ENCODE measurements around the gene MACROH2A1. TPM values are rescaled to one million over a fixed set of nuclear protein-coding genes. Genes with fewer than 3 reads are reported as not detected.

Gene MACROH2A1
- total RNA-seq, 2 experiments from 2014 or later: 159 to 161 TPM

DNA sequence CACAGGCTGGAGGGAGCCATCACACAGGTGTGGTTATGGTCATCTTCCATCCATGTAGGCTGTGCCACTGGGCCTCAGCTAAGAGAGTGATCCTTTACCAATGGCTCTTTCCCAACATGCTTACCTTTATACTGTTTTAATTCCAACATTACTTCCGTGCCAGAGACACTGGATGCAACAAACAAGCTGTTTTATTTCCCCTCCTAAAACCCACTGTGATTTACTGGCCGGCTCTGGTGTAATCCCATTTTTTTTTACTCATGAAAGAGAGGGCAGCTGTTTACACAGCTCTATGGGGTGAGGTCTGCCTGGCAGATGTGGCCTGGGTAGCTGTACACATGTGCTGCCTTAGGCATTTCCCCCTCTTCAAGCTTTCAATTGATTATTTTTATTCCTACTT is 58.5 kb downstream of the MACROH2A1 start:
- intact Hi-C loops (cut with micrococcal nuclease): no loop called here
- POLR2A ChIA-PET: no interaction called here
- H3K4me1 Mint-ChIP-seq (ENCODE audit: low read depth): no peaks in the 10 kb centered on the region
- H3K4me3 Mint-ChIP-seq: no peak overlapping the region
- no peaks in the 10 kb centered on the region for H3K27me3 Mint-ChIP-seq
- H3K9me3 Mint-ChIP-seq: no peaks in the 10 kb centered on the region
- no peak overlapping the region for H3K27ac Mint-ChIP-seq
- CTCF ChIA-PET: interaction anchor here (1.7 kb wide), 1 partner anchor 85 kb away, joined by 5 read pairs; no protein-coding TSS in a partner anchor
- peaks cover 34% of the 10 kb centered on the region for H3K36me3 Mint-ChIP-seq
- no peak for DNase-seq

DNA sequence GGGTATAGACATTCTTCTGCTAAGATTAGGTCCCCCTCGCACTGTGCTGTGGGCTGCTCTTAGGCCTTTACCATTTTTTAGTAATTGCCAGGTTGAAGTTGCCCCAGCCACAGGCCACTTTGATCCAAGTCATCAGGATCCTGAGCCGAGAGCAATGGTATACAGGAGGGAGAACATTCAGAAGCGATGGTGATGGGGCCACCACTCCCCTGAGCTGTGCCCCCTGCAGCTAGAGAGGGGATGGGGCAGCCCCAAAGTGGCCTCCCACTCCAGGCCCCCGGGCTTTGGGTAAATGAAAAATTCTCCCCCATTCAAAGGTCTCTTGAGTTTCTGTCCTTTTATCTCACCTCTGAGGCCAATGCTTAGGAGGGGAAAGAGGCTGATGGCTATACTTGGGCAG is 59.4 kb downstream of the MACROH2A1 start:
- DNase-seq: no peak
- POLR2A ChIA-PET: no interaction called here
- CTCF ChIA-PET: interaction anchor here (1.1 to 1.7 kb wide), 2 partner anchors 86 to 227 kb away, joined by 3 to 5 read pairs; no protein-coding TSS in a partner anchor

DNA sequence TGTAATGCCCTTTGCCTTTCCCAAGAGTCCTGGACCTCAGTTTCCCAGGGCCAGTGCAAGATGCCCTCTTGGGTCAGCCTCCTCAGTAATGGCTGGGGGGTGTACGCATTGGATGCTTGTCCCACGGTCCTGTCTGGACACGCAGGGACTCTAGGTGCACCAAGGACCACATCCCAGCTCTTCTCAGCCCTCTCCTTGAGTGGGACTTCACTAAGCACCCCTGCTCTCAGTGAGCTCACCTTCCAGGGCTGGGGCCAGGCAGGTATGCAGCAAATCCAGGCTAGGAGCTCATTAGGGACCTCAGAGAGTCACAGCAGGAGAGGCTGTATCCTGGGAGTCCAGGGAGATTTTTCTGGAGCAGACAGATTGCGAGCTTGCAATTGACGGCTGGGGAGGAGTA is 59.8 kb downstream of the MACROH2A1 start:
- no peaks in the 10 kb centered on the region for H3K9me3 Mint-ChIP-seq
- peaks cover 32% of the 10 kb centered on the region for H3K36me3 Mint-ChIP-seq
- no peaks in the 10 kb centered on the region for H3K27me3 Mint-ChIP-seq
- CTCF ChIA-PET: interaction anchor here (1.1 to 1.7 kb wide), 2 partner anchors 87 to 227 kb away, joined by 3 to 5 read pairs; no protein-coding TSS in a partner anchor
- no peak overlapping the region for H3K4me3 Mint-ChIP-seq
- no peak overlapping the region for H3K27ac Mint-ChIP-seq
- DNase-seq: no peak
- intact Hi-C loops (cut with micrococcal nuclease): no loop called here
- H3K4me1 Mint-ChIP-seq (ENCODE audit: low read depth): no peaks in the 10 kb centered on the region
- POLR2A ChIA-PET: no interaction called here

More for the DNA sequence above, 59.4 kb downstream of the MACROH2A1 start:
- Mint-ChIP-seq H3K9me3 (no peaks in the 10 kb centered on the region), H3K36me3 (peaks cover 29% of the 10 kb centered on the region), H3K27me3 (no peaks in the 10 kb centered on the region), H3K27ac (no peak overlapping the region), H3K4me1 (ENCODE audit: low read depth) (no peaks in the 10 kb centered on the region), H3K4me3 (no peak overlapping the region)
- intact Hi-C loops (cut with micrococcal nuclease): no loop called here

DNA sequence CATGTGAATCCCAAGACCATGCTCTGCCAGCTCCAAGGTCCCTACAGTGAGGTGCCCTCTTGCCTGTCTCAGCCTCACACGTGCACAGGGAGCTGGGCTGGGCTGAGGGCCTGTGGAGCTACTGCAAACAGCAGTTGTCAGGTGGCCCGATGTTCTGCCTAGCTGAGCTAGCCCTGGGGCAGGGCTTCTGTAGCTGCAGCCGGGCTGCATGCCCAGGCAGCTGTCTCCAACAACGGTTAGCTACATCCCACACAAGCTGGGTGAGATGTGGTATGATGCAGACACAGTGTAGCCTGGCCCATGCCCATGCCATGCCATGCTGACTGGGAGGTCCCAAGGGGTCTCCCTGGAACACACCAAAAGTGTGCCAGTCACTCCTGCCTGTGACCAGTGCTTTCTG is 62.0 kb downstream of the MACROH2A1 start:
- peaks cover 31% of the 10 kb centered on the region for H3K36me3 Mint-ChIP-seq
- no peak overlapping the region for H3K27ac Mint-ChIP-seq
- ChIA-PET CTCF (interaction anchor here (1.7 kb wide), 1 partner anchor 146 kb away, joined by 5 read pairs; no protein-coding TSS in a partner anchor), POLR2A (no interaction called here)
- DNase-seq: no peak
- no peaks in the 10 kb centered on the region for H3K27me3 Mint-ChIP-seq
- no peaks in the 10 kb centered on the region for H3K9me3 Mint-ChIP-seq
- H3K4me3 Mint-ChIP-seq: no peak overlapping the region
- intact Hi-C loops (cut with micrococcal nuclease): no loop called here
- H3K4me1 Mint-ChIP-seq (ENCODE audit: low read depth): no peaks in the 10 kb centered on the region

DNA sequence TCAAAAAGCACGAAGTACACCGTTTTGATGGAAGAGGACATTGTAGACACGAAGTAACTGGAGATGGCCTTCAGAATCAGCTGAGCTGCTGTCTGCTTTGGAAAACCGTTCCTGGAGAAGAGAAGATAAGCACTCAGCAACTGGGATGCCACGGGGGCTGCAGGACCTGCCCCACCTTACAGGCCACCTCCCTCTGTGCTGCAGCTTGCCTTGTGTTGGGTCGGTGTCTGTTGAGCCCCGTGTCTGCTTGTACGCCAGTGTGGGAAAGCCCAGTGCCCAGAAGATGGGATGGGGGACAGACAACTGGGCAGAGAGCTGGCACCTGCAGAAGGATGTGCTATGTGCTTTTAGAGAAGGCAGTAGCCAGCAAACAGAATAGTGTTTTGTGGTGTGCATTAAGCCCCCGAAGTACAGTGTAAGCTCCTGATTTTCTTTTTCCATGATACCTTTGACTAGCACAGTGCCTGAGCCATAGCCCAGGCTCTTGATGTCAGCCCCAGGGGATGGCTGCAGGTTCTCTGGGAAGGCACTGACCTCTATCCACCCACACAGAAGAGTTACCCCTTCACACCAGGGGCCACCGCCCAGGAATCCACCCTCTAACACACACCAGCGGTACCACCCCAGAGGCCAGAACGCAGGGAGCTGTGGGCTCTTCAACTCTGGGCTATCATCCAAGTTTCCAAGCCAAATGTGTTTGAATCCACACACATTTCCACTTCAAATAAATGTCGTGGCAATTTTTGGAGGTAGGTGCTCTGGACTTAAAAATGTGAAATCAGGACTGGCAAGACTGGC is 63.8 kb downstream of the MACROH2A1 start:
- POLR2A ChIA-PET: no interaction called here
- H3K27me3 Mint-ChIP-seq: no peaks in the 10 kb centered on the region
- peak overlapping the region; percentile 13 for H3K27ac Mint-ChIP-seq
- CTCF ChIA-PET: interaction anchor here (1.2 to 1.7 kb wide), 2 partner anchors 12 to 144 kb away, joined by 3 to 5 read pairs; no protein-coding TSS in a partner anchor
- peaks cover 26% of the 10 kb centered on the region for H3K36me3 Mint-ChIP-seq
- H3K4me3 Mint-ChIP-seq: no peak overlapping the region
- H3K9me3 Mint-ChIP-seq: no peaks in the 10 kb centered on the region
- intact Hi-C loops (cut with micrococcal nuclease): no loop called here
- no peak for DNase-seq
- no peaks in the 10 kb centered on the region for H3K4me1 Mint-ChIP-seq (ENCODE audit: low read depth)

DNA sequence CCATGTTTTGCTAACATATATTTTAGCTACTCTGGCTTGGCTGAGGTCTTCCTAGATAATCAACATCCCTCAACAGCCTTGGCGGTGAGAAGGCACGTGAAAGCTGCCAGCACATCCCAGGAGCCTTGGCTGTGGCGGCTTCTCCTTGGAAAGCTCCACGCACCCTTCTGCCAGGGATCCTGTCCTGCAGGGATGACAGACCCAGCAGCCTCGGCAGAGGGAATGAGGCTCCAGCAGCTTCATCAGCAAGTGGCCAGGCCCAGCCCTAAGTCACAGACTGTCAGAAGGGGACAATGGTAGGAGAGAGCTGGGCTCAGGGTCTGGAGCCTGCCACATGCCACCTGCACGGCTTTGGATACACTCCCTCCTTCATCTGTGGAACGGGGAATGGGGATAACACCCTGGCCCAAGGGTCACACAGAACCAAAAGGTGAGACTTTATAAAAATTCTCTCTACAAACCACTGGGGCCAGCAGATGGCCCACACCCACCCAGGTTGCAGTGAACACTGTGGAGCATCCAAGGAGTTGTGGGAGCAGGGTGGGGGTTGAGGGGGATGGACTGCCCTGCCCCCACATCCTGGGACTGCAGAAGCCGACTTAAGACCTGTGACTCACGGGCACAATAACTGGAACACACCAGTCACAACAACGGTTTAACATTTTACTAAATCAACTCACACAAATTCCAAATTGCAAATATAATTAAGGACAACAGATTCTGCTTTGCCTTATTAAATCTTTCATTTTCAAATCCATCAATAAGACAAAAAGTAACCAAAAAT is 65.1 kb downstream of the MACROH2A1 start:
- H3K27me3 Mint-ChIP-seq: no peaks in the 10 kb centered on the region
- H3K9me3 Mint-ChIP-seq: no peaks in the 10 kb centered on the region
- POLR2A ChIA-PET: interaction anchor here (0.5 kb wide), 1 partner anchor 92 kb away, joined by 3 read pairs; no protein-coding TSS in a partner anchor
- no peak overlapping the region for H3K4me3 Mint-ChIP-seq
- intact Hi-C loops (cut with micrococcal nuclease): no loop called here
- CTCF ChIA-PET: no interaction called here
- H3K4me1 Mint-ChIP-seq (ENCODE audit: low read depth): no peaks in the 10 kb centered on the region
- DNase-seq: no peak
- H3K27ac Mint-ChIP-seq: peak overlapping the region; percentile 21
- peaks cover 22% of the 10 kb centered on the region for H3K36me3 Mint-ChIP-seq

DNA sequence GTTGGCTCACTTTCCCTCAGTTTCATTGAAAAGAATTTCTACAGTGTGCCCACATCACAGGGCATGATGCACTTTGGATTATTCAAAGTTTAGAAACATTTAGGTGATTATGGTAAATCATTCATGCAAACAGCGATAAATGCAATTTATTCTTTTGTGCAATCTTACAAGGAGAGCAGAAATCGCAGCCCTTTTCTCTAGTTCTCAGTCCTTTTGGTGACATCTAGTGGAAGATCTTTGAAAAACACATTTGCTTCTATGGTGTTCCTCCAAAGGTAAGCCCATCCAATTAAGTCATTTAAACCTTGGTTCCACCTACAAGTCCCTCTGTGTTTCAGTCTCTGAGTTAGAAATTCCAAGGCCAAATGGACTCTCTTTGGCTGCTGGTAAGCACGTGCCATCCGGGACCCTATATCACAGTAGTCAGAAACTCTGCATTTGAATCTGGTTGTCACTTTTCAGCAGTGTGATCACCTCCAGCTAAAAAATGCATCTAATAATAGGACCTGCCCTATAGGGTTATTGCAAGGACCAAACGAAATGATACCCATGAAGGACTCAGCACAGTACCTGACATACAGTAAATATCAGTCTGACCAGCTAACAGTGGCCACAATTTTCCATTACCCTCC is 66.4 kb downstream of the MACROH2A1 start:
- intact Hi-C loops (cut with micrococcal nuclease): no loop called here
- no peak overlapping the region for H3K27ac Mint-ChIP-seq
- H3K4me3 Mint-ChIP-seq: no peak overlapping the region
- H3K9me3 Mint-ChIP-seq: no peaks in the 10 kb centered on the region
- peaks cover 22% of the 10 kb centered on the region for H3K36me3 Mint-ChIP-seq
- DNase-seq: no peak
- POLR2A ChIA-PET: no interaction called here
- no peaks in the 10 kb centered on the region for H3K4me1 Mint-ChIP-seq (ENCODE audit: low read depth)
- CTCF ChIA-PET: no interaction called here
- no peaks in the 10 kb centered on the region for H3K27me3 Mint-ChIP-seq

DNA sequence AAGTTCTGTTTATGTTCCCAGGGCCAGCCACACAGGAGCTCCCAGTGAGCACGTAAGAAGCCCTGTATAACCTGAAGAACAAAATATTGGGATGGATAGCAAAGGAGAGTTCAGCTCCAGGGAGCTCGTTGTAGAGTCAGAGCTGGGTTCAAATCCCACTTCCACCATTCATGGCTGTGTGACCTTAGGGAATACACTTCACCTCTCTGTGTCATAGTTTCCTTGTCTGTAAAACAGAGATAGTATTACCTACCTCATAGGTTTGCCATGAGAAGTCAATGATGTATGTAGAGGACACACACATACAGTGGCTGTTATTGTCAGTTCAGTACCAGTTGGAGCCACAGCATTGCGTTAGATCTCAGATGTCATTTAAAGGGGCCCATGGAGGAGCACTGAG is 67.4 kb downstream of the MACROH2A1 start:
- Mint-ChIP-seq H3K4me1 (ENCODE audit: low read depth) (no peaks in the 10 kb centered on the region), H3K4me3 (no peak overlapping the region), H3K27ac (no peak overlapping the region), H3K36me3 (peaks cover 20% of the 10 kb centered on the region), H3K27me3 (no peaks in the 10 kb centered on the region), H3K9me3 (no peaks in the 10 kb centered on the region)
- intact Hi-C loops (cut with micrococcal nuclease): no loop called here
- DNase-seq: no peak
- CTCF ChIA-PET: no interaction called here
- POLR2A ChIA-PET: no interaction called here

DNA sequence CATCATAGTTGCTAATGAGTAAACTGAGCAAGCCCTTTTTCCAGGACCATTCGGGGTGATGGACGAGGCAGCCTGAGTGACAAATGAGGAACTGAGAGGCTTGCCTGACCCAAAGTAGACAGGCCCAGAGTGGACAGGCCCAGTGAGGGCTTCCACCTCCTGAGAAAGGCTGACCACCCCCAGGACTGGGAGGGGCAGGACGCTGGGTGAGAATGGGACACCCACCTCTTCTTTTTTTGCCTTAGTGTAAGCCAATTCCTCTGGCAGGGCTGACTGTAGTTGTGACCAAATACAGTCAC is 68.3 kb downstream of the MACROH2A1 start:
- Mint-ChIP-seq H3K4me3 (no peak overlapping the region), H3K27ac (no peak overlapping the region), H3K36me3 (peaks cover 17% of the 10 kb centered on the region), H3K27me3 (no peaks in the 10 kb centered on the region), H3K4me1 (ENCODE audit: low read depth) (peaks cover under 1% of the 10 kb centered on the region), H3K9me3 (no peaks in the 10 kb centered on the region)
- intact Hi-C loops (cut with micrococcal nuclease): no loop called here
- no peak for DNase-seq
- POLR2A ChIA-PET: no interaction called here
- CTCF ChIA-PET: no interaction called here

DNA sequence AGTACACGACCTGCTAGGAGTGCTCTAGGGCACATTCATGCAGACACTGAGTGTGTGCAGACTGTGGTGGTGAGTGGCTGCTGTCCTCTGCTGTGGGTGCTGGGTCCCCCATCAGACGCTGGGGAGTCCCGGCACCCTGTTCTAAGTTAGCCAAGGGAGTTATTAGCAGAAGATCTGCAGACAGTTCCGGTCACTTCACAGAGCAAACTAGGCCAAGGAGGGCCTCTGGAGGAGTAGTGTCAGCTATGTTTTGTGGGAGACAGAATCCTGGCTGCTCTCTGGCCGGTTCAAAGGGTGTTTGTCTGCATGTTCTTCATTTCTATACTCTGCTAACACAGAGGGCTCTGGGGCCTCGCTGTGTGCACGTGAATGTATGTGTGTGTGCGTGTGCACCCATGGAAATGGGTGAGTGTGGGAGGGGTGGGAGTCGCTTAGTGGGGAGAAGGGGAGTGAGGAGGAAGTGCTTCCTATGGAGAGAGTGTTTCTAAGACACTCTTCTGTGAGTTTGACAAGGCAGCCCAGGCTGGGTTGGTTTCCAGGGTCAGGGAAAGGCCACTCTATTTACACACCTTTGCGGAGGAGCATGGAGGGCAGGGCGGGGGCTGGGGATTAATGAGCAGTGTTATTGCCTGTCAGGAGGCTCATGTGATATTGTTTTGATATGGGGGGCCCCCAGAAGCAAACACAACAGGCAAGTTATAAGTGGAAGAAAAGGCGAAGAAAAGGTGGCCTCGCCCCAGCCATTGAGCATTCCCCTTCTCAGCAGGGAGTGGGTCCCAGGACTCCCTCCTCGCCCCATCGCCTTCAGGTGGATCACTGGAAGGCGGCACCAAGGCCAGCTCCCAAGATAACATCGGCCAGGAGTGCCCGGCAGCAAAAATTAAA is 68.9 kb downstream of the MACROH2A1 start:
- H3K36me3 Mint-ChIP-seq: peaks cover 17% of the 10 kb centered on the region
- intact Hi-C loops (cut with micrococcal nuclease): no loop called here
- POLR2A ChIA-PET: no interaction called here
- no peaks in the 10 kb centered on the region for H3K9me3 Mint-ChIP-seq
- H3K4me1 Mint-ChIP-seq (ENCODE audit: low read depth): peaks cover 6% of the 10 kb centered on the region
- H3K27ac Mint-ChIP-seq: no peak overlapping the region
- no peak for DNase-seq
- H3K4me3 Mint-ChIP-seq: no peak overlapping the region
- H3K27me3 Mint-ChIP-seq: no peaks in the 10 kb centered on the region
- CTCF ChIA-PET: no interaction called here

DNA sequence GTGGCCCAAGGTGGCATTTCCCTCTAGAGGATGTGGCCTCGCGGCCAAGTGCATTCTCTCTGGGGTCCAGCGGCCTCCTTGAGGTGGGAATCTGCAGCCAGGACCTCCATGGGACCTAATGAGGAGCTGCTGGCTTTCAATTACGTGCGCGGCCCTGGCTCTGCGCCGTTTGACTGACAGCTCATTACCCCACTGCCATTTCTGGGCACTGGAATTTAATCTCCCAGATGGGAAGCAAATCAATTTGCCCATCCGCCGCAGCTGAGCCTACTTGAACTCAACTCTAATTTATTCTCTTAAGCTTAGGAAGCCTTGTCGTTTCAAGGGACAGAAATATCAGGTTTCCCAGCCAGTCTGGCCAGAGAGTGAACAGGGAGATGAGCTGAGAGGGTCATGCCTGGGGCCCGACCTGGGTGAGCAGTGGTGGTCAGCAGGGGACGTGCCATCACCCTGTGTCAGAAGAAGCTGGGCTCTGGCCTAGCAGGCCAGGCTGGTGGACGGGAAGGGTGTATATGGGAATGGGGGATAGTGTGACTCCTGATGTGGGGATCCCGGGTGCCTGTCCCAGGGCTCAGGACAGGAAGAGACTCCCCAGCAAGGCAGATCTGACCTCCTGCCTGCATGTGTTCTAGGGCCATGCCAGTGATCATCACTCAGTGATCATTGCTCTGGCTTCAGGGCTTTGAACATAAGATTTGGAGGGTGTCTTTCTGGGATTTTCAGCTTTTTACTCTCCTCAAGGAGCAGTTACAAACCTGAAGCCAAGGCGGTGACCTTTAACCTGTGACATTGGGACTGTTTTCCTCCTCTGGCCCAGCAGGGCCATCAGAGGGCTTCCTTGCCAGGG is 69.7 kb downstream of the MACROH2A1 start:
- POLR2A ChIA-PET: no interaction called here
- peaks cover 9% of the 10 kb centered on the region for H3K4me1 Mint-ChIP-seq (ENCODE audit: low read depth)
- intact Hi-C loops (cut with micrococcal nuclease): no loop called here

More for the DNA sequence above, 69.7 kb downstream of the MACROH2A1 start:
- no peak for DNase-seq
- Mint-ChIP-seq H3K27ac (no peak overlapping the region), H3K27me3 (no peaks in the 10 kb centered on the region), H3K9me3 (no peaks in the 10 kb centered on the region), H3K4me3 (no peak overlapping the region), H3K36me3 (peaks cover 13% of the 10 kb centered on the region)
- CTCF ChIA-PET: interaction anchor here (1.0 kb wide), 1 partner anchor 223 kb away, joined by 3 read pairs; no protein-coding TSS in a partner anchor

All from activated CD4-positive, alpha-beta memory T cell treated with anti-CD3 and anti-CD28 coated beads for 36 hours (primary cell).